AG09309 (cell line): ENCODE results near the gene CRTAC1.

Source experiments
- DNase-seq: peaks from one replicate; pipeline ENCODE4 v3.0.0-alpha.2; 2010; ENCODE audit warnings: low read depth
- H3K4me3 ChIP-seq: 2 replicates; pipeline ENCODE4 v1.5.1; 2011; ENCODE audit warnings: mild to moderate bottlenecking, low read depth, low read length, moderate library complexity; ENCODE audit not compliant: control insufficient read depth
- TF ChIP-seq, protein P1 (sequence below): IDR thresholded peaks from 2 replicates; pipeline ENCODE4 v1.5.1; 2011; ENCODE audit warnings: mild to moderate bottlenecking, low read depth, low read length, inconsistent platforms; ENCODE audit not compliant: insufficient read depth, control insufficient read depth; ENCODE audit errors: missing control alignments

Gene CRTAC1

DNA sequence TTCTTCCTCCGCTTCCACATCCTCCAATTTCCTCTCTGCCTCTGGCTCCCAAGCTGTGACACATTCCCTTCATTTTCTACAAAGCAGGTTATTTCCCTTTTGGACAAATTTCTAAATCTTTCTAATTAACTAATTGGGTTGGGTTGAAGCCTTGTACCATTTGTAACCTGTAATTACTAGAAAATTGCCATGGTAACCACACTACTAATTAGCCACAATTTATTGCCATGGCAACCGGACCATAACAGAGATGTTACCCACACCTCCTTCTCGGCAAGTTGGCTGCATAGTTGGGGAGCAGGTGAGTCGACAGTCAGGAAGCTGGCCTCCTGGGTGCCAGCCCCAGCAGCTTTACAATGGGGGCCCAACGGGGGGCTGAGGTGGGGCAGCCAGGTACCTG, 119.2 kb downstream of the CRTAC1 start:
- no peak for DNase-seq
- H3K4me3 ChIP-seq, result no peak overlapping the region
- TF ChIP-seq, protein P1, sequence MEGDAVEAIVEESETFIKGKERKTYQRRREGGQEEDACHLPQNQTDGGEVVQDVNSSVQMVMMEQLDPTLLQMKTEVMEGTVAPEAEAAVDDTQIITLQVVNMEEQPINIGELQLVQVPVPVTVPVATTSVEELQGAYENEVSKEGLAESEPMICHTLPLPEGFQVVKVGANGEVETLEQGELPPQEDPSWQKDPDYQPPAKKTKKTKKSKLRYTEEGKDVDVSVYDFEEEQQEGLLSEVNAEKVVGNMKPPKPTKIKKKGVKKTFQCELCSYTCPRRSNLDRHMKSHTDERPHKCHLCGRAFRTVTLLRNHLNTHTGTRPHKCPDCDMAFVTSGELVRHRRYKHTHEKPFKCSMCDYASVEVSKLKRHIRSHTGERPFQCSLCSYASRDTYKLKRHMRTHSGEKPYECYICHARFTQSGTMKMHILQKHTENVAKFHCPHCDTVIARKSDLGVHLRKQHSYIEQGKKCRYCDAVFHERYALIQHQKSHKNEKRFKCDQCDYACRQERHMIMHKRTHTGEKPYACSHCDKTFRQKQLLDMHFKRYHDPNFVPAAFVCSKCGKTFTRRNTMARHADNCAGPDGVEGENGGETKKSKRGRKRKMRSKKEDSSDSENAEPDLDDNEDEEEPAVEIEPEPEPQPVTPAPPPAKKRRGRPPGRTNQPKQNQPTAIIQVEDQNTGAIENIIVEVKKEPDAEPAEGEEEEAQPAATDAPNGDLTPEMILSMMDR, result no peak

- TF ChIP-seq, protein P1, result no peak
- no peak for DNase-seq
- H3K4me3 ChIP-seq, result no peak overlapping the region
Observed at GRCh38 chr10:97910661-97911060, 119.8 kb downstream of the CRTAC1 start.

- no peak for DNase-seq
- TF ChIP-seq, protein P1, result no peak
- no peak overlapping the region for H3K4me3 ChIP-seq
Observed at GRCh38 chr10:97907830-97908229, 122.6 kb downstream of the CRTAC1 start.

- TF ChIP-seq, protein P1, result no peak
- DNase-seq, result no peak
- no peak overlapping the region for H3K4me3 ChIP-seq
Observed at GRCh38 chr10:97907211-97907610, 123.2 kb downstream of the CRTAC1 start.

- TF ChIP-seq, protein P1, result no peak
- DNase-seq, result no peak
- no peak overlapping the region for H3K4me3 ChIP-seq
Observed at GRCh38 chr10:97905276-97905675, 125.1 kb downstream of the CRTAC1 start.

- DNase-seq, result no peak
- TF ChIP-seq, protein P1, result no peak
- no peak overlapping the region for H3K4me3 ChIP-seq
Observed at GRCh38 chr10:97904576-97904975, 125.8 kb downstream of the CRTAC1 start.

GRCh38 chr10:97904018-97904381, 126.4 kb downstream of the CRTAC1 start:
- TF ChIP-seq, protein P1, result no peak
- DNase-seq, result no peak
- H3K4me3 ChIP-seq, result no peak overlapping the region
